Memory B cell (primary cell): ENCODE measurements around the gene CYP19A1.

ENCODE experiments used
- ATAC-seq: fragments of 150-1000 bp; cut with Tn5 transposase; 2 replicates; pipeline ENCODE4 v1.10.0; 2021; ENCODE audit warnings: low read depth, mild to moderate bottlenecking, moderate library complexity
- DNase-seq, 2 donors: peaks; one replicate each; pipeline ENCODE4 v3.0.0; 2022; ENCODE audit warnings: low spot score in 2 of 2
- H3K27ac Mint-ChIP-seq: one replicate; pipeline ENCODE4 v1.8.0; 2022; ENCODE audit warnings: mild to moderate bottlenecking, moderate library complexity, mixed read lengths
- H3K27me3 Mint-ChIP-seq: one replicate; pipeline ENCODE4 v1.8.0; 2022; ENCODE audit warnings: mixed read lengths
- H3K36me3 Mint-ChIP-seq: one replicate; pipeline ENCODE4 v1.8.0; 2022; ENCODE audit warnings: mild to moderate bottlenecking, mixed read lengths
- H3K4me1 Mint-ChIP-seq: one replicate; pipeline ENCODE4 v1.8.0; 2022; ENCODE audit warnings: mixed read lengths
- H3K4me3 Mint-ChIP-seq: one replicate; pipeline ENCODE4 v1.8.0; 2022; ENCODE audit warnings: mild to moderate bottlenecking, moderate library complexity, mixed read lengths
- H3K9me3 Mint-ChIP-seq: one replicate; pipeline ENCODE4 v1.8.0; 2022; ENCODE audit warnings: mixed read lengths

The CYP19A1 gene

DNA sequence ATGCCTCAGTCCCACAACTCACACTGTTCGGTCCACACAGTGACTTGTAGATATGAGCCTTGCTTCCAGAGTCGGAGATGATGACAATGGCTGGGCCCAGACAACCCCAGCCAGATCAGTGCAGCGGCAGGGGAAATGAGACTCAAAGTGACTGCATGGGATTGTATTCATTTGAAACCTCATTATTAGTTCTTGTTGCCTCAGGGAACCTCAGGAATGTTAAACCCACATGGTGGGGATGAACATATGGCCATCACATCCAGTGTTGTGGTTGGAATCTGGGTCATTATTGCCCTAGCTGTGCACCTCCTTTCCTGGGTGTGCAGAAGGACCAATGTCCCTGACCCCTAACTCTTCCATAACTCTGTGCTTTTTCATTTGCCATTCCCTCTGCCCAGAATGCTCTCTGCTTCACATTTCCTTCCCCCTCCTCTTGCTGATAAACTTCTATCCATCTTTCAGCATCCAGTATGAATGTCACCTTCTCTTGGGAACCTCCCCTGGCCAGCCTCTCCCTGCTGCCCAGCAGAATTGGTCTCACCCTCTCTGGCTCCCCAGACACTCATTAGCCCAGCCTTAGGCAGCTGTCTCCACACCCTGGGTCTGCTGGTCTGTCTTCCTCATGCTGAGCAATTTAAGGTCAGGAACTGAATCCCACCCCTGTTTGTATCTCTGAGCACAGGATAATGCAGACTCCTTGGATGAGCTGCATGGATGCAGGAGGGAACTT is 176.7 kb downstream of the CYP19A1 start:
- Mint-ChIP-seq H3K9me3 (no peaks in the 10 kb centered on the region), H3K4me1 (peaks cover 3% of the 10 kb centered on the region), H3K27me3 (peaks cover 5% of the 10 kb centered on the region), H3K27ac (no peak overlapping the region), H3K36me3 (no peaks in the 10 kb centered on the region), H3K4me3 (no peak overlapping the region)
- DNase-seq (no peak), ATAC-seq (no peak)

- no peak for ATAC-seq
- Mint-ChIP-seq H3K36me3 (no peaks in the 10 kb centered on the region), H3K9me3 (no peaks in the 10 kb centered on the region), H3K4me1 (peaks cover 3% of the 10 kb centered on the region), H3K27me3 (peaks cover 7% of the 10 kb centered on the region), H3K27ac (no peak overlapping the region), H3K4me3 (no peak overlapping the region)
- DNase-seq, result no peak
Measured at GRCh38 chr15:51160484-51160883, 177.9 kb downstream of the CYP19A1 start.
